OCI-LY1 (cell line): ENCODE measurements around the gene PRKCZ.

ENCODE experiments used
- H2AFZ ChIP-seq: fragments of 200-600 bp; sonication (generic), shearing (Covaris generic); 2 replicates; pipeline ENCODE4 v1.6.0; 2014; ENCODE audit warnings: antibody characterized with exemption, mild to moderate bottlenecking, low read length
- H3F3A ChIP-seq: fragments of 200-600 bp; sonication (generic), shearing (Covaris generic); 2 replicates; pipeline ENCODE4 v1.6.0; 2014; ENCODE audit warnings: mild to moderate bottlenecking, antibody characterized with exemption, low read length, moderate library complexity; ENCODE audit not compliant: insufficient read depth
- H3K27ac ChIP-seq: fragments of 200-600 bp; sonication (generic); 2 replicates; pipeline ENCODE4 v1.5.1; 2014; ENCODE audit warnings: low read length, mixed run types, mild to moderate bottlenecking, low read depth; ENCODE audit not compliant: poor library complexity, severe bottlenecking
- H3K27me3 ChIP-seq: fragments of 200-600 bp; sonication (generic); 2 replicates; pipeline ENCODE4 v1.6.0; 2014; ENCODE audit warnings: antibody characterized with exemption, mild to moderate bottlenecking, low read length, moderate library complexity; ENCODE audit not compliant: insufficient read depth
- H3K36me3 ChIP-seq: fragments of 200-600 bp; sonication (generic); 2 replicates; pipeline ENCODE4 v1.6.1; 2014; ENCODE audit warnings: mild to moderate bottlenecking, antibody characterized with exemption, low read length, moderate library complexity, mixed read lengths; ENCODE audit not compliant: insufficient read depth
- H3K4me1 ChIP-seq: fragments of 200-600 bp; sonication (generic); 2 replicates; pipeline ENCODE4 v1.5.1; 2014; ENCODE audit warnings: mild to moderate bottlenecking, low read length, moderate library complexity; ENCODE audit not compliant: insufficient read depth, severe bottlenecking
- H3K4me2 ChIP-seq: fragments of 200-600 bp; sonication (generic), shearing (Covaris generic); 2 replicates; pipeline ENCODE4 v1.6.1; 2014; ENCODE audit warnings: low read length
- H3K4me3 ChIP-seq: fragments of 200-600 bp; sonication (generic); 2 replicates; pipeline ENCODE4 v1.5.1; 2014; ENCODE audit warnings: low read length, low read depth, mild to moderate bottlenecking, mixed read lengths; ENCODE audit not compliant: poor library complexity, severe bottlenecking
- H3K79me2 ChIP-seq: fragments of 200-600 bp; shearing (Covaris generic); 2 replicates; pipeline ENCODE4 v1.6.1; 2016; ENCODE audit warnings: mixed run types, low read length, mixed read lengths; ENCODE audit not compliant: insufficient read depth
- H3K9ac ChIP-seq: fragments of 200-600 bp; sonication (generic), shearing (Covaris generic); 2 replicates; pipeline ENCODE4 v1.6.1; 2014; ENCODE audit warnings: mild to moderate bottlenecking, low read length, mixed read lengths
- H3K9me2 ChIP-seq: fragments of 200-600 bp; sonication (generic), shearing (Covaris generic); 2 replicates; pipeline ENCODE4 v1.6.1; 2014; ENCODE audit warnings: low read depth, mild to moderate bottlenecking, low read length, mixed read lengths
- H3K9me3 ChIP-seq: fragments of 200-600 bp; shearing (Covaris generic); 2 replicates; pipeline ENCODE4 v1.6.1; 2014; ENCODE audit warnings: low read length, mixed read lengths
- H4K20me1 ChIP-seq: fragments of 200-600 bp; sonication (generic), shearing (Covaris generic); 2 replicates; pipeline ENCODE4 v1.6.0; 2016; ENCODE audit warnings: mild to moderate bottlenecking, low read length; ENCODE audit not compliant: insufficient read depth
- EZH2 ChIP-seq: fragments of 200-600 bp; sonication (generic), shearing (Covaris generic); IDR thresholded peaks from 2 replicates; pipeline ENCODE4 v1.8.0; 2017; ENCODE audit warnings: borderline replicate concordance, mixed run types, mild to moderate bottlenecking, antibody characterized with exemption, low read length, moderate library complexity, mixed read lengths
- TF ChIP-seq, protein P1 (sequence below): fragments of 200-600 bp; sonication (generic), shearing (Covaris generic); IDR thresholded peaks from 2 replicates; pipeline ENCODE4 v1.5.1; 2017; ENCODE audit warnings: mild to moderate bottlenecking, antibody characterized with exemption, low read length, moderate library complexity, mixed read lengths

The PRKCZ gene

DNA sequence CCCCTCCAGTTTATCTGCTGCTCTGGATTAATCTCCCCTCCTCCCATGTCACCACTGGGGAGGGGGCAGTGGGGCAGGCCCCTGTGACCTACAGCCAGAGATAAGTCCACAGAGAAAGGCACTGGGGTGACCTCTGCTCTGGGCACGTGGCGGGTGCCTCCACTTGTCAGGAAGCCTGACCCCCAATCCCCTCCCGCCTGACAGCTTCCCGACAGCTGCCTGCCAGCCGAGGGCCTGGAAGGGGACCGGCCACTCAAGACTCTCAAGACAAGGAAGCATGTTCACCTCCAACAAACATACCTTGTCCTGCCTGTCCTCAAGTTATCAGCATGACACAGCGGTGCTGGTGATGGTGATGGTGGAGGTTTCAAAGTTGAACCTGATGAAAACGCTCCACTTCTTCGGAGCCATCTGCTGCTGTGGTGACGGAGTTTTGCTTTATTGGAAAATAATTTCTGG lies 147.5 kb downstream of the PRKCZ start:
- no peak overlapping the region for H3K4me2 ChIP-seq
- H3K4me1 ChIP-seq = peaks cover 13% of the 10 kb centered on the region
- H2AFZ ChIP-seq = no peak overlapping the region
- H3K27ac ChIP-seq = no peak overlapping the region
- H3K4me3 ChIP-seq = no peak overlapping the region
- H3K9me2 ChIP-seq = no peaks in the 10 kb centered on the region
- no peaks in the 10 kb centered on the region for H3K36me3 ChIP-seq
- H3K9me3 ChIP-seq = no peaks in the 10 kb centered on the region
- H3F3A ChIP-seq = no peaks in the 10 kb centered on the region
- no peaks in the 10 kb centered on the region for H3K79me2 ChIP-seq
- H3K27me3 ChIP-seq = no peaks in the 10 kb centered on the region
- no peaks in the 10 kb centered on the region for H4K20me1 ChIP-seq
- H3K9ac ChIP-seq = no peak overlapping the region
- no peak for TF ChIP-seq EZH2
- TF ChIP-seq, protein P1, sequence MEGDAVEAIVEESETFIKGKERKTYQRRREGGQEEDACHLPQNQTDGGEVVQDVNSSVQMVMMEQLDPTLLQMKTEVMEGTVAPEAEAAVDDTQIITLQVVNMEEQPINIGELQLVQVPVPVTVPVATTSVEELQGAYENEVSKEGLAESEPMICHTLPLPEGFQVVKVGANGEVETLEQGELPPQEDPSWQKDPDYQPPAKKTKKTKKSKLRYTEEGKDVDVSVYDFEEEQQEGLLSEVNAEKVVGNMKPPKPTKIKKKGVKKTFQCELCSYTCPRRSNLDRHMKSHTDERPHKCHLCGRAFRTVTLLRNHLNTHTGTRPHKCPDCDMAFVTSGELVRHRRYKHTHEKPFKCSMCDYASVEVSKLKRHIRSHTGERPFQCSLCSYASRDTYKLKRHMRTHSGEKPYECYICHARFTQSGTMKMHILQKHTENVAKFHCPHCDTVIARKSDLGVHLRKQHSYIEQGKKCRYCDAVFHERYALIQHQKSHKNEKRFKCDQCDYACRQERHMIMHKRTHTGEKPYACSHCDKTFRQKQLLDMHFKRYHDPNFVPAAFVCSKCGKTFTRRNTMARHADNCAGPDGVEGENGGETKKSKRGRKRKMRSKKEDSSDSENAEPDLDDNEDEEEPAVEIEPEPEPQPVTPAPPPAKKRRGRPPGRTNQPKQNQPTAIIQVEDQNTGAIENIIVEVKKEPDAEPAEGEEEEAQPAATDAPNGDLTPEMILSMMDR = no peak

DNA sequence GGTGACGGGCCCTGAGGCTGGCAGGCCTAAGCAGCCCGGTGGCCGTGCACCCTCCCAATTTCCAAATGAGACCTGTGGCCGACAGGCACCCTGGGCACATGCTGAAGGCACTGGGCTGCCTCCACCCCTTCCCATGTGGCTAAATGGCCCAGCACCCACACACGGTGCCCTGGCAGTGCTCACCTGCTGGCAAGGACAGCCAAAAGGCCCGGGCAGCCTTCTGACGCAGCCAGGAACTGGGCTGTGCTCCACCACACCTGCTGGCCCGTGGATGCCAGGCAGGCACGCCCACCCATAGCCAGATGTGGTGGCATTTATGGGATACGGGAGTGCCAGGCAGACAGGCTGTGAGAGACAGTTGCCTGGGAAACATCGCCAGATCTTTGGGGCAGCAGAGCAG lies 148.4 kb downstream of the PRKCZ start:
- Histone ChIP-seq H3K9me2 (no peaks in the 10 kb centered on the region), H3K27me3 (no peaks in the 10 kb centered on the region), H3K9me3 (no peaks in the 10 kb centered on the region), H3K79me2 (no peaks in the 10 kb centered on the region), H3K36me3 (no peaks in the 10 kb centered on the region), H3K9ac (no peak overlapping the region), H3K4me1 (peaks cover 8% of the 10 kb centered on the region), H3K27ac (no peak overlapping the region), H3K4me2 (no peak overlapping the region), H2AFZ (no peak overlapping the region), H4K20me1 (no peaks in the 10 kb centered on the region), H3F3A (no peaks in the 10 kb centered on the region), H3K4me3 (no peak overlapping the region)
- TF ChIP-seq, protein P1 = no peak
- TF ChIP-seq EZH2 = no peak

DNA sequence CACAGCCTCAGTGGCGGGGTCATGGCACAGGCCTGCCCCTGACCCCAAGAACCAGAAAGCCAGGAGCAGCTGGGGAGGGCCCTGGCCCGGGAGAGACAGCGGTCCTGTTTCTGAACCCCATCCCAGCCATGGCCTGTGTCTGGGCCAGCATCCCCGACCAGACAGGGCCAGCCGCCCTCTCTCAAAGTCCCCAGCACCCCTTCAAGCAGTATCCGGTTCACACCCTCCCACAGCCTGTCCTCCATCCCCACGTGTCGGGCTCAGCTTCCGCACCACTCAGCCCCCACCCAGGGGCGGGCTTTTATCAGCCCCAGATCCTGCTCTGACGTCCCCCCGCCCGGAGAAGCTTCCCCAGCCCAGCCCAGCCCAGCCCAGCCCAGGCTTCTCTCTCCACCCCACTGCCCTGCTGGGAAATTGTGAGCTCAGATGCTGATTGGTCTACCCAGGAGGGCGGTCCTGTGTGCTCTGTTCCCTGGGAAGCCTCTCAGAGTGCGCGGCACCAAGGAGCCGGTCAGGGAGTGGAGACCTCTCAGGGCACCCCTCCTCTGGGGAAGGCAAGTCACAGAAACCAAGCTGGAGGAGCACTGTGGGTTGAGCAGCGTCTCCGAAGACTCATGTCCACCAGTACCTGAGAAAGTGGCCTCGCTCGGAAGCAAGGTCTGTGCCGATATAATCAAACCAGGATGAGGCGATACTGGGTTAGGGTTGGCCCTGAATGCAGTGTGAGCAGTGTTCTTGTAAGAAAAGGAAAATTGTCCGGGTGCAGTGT lies 149.0 kb downstream of the PRKCZ start:
- H3K27ac ChIP-seq = no peak overlapping the region
- no peak overlapping the region for H2AFZ ChIP-seq
- H3K4me3 ChIP-seq = no peak overlapping the region
- H3K9me2 ChIP-seq = no peaks in the 10 kb centered on the region
- H4K20me1 ChIP-seq = no peaks in the 10 kb centered on the region
- peaks cover 5% of the 10 kb centered on the region for H3K4me1 ChIP-seq
- H3K27me3 ChIP-seq = no peaks in the 10 kb centered on the region
- H3K9me3 ChIP-seq = no peaks in the 10 kb centered on the region
- TF ChIP-seq, protein P1 = no peak
- no peak for TF ChIP-seq EZH2
- no peaks in the 10 kb centered on the region for H3K36me3 ChIP-seq
- H3K4me2 ChIP-seq = no peak overlapping the region
- no peaks in the 10 kb centered on the region for H3K79me2 ChIP-seq
- no peaks in the 10 kb centered on the region for H3F3A ChIP-seq
- H3K9ac ChIP-seq = no peak overlapping the region
